ENCODE data around the gene CCNG1.

DNA sequence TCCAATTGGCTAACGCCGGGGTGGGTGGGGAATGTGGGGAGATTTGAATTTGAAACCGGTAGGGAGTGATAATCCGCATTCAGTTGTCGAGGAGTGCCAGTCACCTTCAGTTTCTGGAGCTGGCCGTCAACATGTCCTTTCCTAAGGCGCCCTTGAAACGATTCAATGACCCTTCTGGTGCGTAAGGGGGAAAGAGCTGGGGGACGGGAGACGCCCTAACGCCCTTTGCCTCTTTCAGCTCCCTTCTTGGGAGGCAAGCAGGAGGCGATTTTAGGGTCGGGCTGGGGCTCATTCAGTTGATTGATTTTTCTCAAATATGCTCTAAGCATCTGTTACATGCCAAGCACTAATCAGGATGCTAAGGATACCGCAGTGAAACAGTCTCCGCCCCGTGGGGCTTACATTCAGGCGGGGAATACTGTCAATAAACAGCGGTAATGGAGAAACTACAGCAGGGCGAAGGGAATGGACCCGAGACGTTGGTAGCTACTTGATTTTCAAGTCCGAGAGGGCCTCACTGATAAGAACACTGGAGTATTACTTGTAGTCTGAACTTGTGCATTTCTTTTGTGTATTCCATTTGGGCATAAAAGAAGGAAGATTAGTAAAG, 23.3 kb downstream of the CCNG1 start, which contains the start of gene HMMR:
- TF ChIP-seq, protein P1, sequence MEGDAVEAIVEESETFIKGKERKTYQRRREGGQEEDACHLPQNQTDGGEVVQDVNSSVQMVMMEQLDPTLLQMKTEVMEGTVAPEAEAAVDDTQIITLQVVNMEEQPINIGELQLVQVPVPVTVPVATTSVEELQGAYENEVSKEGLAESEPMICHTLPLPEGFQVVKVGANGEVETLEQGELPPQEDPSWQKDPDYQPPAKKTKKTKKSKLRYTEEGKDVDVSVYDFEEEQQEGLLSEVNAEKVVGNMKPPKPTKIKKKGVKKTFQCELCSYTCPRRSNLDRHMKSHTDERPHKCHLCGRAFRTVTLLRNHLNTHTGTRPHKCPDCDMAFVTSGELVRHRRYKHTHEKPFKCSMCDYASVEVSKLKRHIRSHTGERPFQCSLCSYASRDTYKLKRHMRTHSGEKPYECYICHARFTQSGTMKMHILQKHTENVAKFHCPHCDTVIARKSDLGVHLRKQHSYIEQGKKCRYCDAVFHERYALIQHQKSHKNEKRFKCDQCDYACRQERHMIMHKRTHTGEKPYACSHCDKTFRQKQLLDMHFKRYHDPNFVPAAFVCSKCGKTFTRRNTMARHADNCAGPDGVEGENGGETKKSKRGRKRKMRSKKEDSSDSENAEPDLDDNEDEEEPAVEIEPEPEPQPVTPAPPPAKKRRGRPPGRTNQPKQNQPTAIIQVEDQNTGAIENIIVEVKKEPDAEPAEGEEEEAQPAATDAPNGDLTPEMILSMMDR (conservative IDR thresholded peaks at IDR 0.05 in 1 of 2, IDR thresholded peaks at IDR 0.05 in 1 of 2; ENCODE audit: low read depth in 1 of 2, low read length in 2 of 2): no peak
- no peak for TF ChIP-seq EZH2 (IDR thresholded peaks at IDR 0.05; ENCODE audit: low read length, missing control alignments)

Measured in fibroblast of lung (primary cell).